DOHH2 (cell line): ENCODE results near the gene LHFPL5.

Experiments
- H3F3A ChIP-seq: fragments of 200-600 bp; sonication (generic), shearing (Covaris generic); 2 replicates; pipeline ENCODE4 v1.6.0; 2016; ENCODE audit warnings: antibody characterized with exemption, mild to moderate bottlenecking; ENCODE audit not compliant: control insufficient read depth, insufficient read depth
- H3K27ac ChIP-seq: fragments of 200-600 bp; sonication (generic); 2 replicates; pipeline ENCODE4 v1.5.1; 2014; ENCODE audit warnings: low read depth, mild to moderate bottlenecking, low read length, moderate library complexity
- H3K27me3 ChIP-seq: fragments of 200-600 bp; sonication (generic); 2 replicates; pipeline ENCODE4 v1.6.1; 2014; ENCODE audit warnings: mild to moderate bottlenecking, low read length, mixed read lengths; ENCODE audit not compliant: control insufficient read depth
- H3K36me3 ChIP-seq: fragments of 200-600 bp; sonication (generic); 2 replicates; pipeline ENCODE4 v1.6.1; 2014; ENCODE audit warnings: mild to moderate bottlenecking, low read length, moderate library complexity, mixed read lengths; ENCODE audit not compliant: control insufficient read depth
- H3K4me1 ChIP-seq: fragments of 200-600 bp; sonication (generic); 2 replicates; pipeline ENCODE4 v1.6.1; 2014; ENCODE audit warnings: mild to moderate bottlenecking, low read length, mixed read lengths; ENCODE audit not compliant: control insufficient read depth
- H3K4me2 ChIP-seq: fragments of 200-600 bp; sonication (generic); 2 replicates; pipeline ENCODE4 v1.6.0; 2014; ENCODE audit warnings: mild to moderate bottlenecking, low read length, moderate library complexity
- H3K4me3 ChIP-seq: fragments of 200-600 bp; sonication (generic); 2 replicates; pipeline ENCODE4 v1.5.1; 2014; ENCODE audit warnings: mild to moderate bottlenecking, low read length, mixed read lengths
- H3K79me2 ChIP-seq: fragments of 200-600 bp; sonication (generic); 2 replicates; pipeline ENCODE4 v1.6.1; 2014; ENCODE audit warnings: mild to moderate bottlenecking, low read length, mixed read lengths; ENCODE audit not compliant: control insufficient read depth
- H3K9me2 ChIP-seq: fragments of 200-600 bp; sonication (generic); replicated peaks from 2 replicates; pipeline ENCODE4 v1.6.1; 2014; ENCODE audit warnings: mild to moderate bottlenecking, low read length, mixed read lengths; ENCODE audit not compliant: control insufficient read depth
- H3K9me3 ChIP-seq: fragments of 200-600 bp; sonication (generic); 2 replicates; pipeline ENCODE4 v1.6.1; 2014; ENCODE audit warnings: antibody characterized with exemption, low read length, mixed read lengths; ENCODE audit not compliant: control insufficient read depth, insufficient read depth
- H4K20me1 ChIP-seq: fragments of 200-600 bp; sonication (generic); 2 replicates; pipeline ENCODE4 v1.6.0; 2014; ENCODE audit warnings: low read depth, mild to moderate bottlenecking, antibody characterized with exemption, low read length, moderate library complexity; ENCODE audit not compliant: control insufficient read depth, insufficient read depth
- CTCF ChIP-seq: fragments of 200-600 bp; sonication (generic); IDR thresholded peaks from one replicate; pipeline ENCODE4 v1.5.1; 2014; ENCODE audit warnings: antibody characterized with exemption, mild to moderate bottlenecking, low read depth, low read length; ENCODE audit not compliant: poor library complexity, severe bottlenecking
- EZH2phosphoT487 ChIP-seq: fragments of 200-600 bp; sonication (generic); IDR thresholded peaks from 2 replicates; pipeline ENCODE4 v1.6.1; 2017; ENCODE audit warnings: borderline replicate concordance, mild to moderate bottlenecking, antibody characterized with exemption, low read length, moderate library complexity, mixed read lengths

Gene LHFPL5

DNA sequence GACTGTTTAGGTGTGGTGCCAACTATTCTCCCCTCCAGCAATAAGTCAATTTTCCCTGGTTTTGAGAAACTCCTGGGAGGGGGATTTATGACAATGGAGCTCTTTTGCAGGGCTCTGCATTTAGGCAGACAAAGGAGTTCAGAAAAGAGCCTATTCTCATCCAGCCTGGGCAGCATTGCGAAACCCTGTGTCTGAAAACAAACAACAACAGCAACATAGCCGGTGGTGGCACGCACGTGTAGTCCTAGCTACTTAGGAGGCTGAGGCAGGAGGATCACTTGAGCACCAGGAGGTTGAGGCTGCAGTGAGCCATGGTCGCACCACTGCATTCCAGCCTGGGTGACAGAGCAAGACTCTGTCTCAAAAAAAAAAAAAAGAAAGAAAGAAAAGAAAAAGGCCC lies 14.5 kb upstream of the LHFPL5 start:
- peaks cover 37% of the 10 kb centered on the region for H3K27me3 ChIP-seq
- no peaks in the 10 kb centered on the region for H3K36me3 ChIP-seq
- H3K9me3 ChIP-seq, result no peaks in the 10 kb centered on the region
- H3K4me3 ChIP-seq, result no peak overlapping the region
- H3K27ac ChIP-seq, result no peak overlapping the region
- H4K20me1 ChIP-seq, result 0 out of 2 replicates have a peak, but pooled peaks cover 5% of the 10 kb centered on the region
- H3K4me2 ChIP-seq, result no peak overlapping the region
- no peaks in the 10 kb centered on the region for H3F3A ChIP-seq
- H3K4me1 ChIP-seq, result no peaks in the 10 kb centered on the region
- H3K9me2 ChIP-seq, result no peaks in the 10 kb centered on the region
- no peak for TF ChIP-seq EZH2phosphoT487
- no peak for TF ChIP-seq CTCF
- no peaks in the 10 kb centered on the region for H3K79me2 ChIP-seq

DNA sequence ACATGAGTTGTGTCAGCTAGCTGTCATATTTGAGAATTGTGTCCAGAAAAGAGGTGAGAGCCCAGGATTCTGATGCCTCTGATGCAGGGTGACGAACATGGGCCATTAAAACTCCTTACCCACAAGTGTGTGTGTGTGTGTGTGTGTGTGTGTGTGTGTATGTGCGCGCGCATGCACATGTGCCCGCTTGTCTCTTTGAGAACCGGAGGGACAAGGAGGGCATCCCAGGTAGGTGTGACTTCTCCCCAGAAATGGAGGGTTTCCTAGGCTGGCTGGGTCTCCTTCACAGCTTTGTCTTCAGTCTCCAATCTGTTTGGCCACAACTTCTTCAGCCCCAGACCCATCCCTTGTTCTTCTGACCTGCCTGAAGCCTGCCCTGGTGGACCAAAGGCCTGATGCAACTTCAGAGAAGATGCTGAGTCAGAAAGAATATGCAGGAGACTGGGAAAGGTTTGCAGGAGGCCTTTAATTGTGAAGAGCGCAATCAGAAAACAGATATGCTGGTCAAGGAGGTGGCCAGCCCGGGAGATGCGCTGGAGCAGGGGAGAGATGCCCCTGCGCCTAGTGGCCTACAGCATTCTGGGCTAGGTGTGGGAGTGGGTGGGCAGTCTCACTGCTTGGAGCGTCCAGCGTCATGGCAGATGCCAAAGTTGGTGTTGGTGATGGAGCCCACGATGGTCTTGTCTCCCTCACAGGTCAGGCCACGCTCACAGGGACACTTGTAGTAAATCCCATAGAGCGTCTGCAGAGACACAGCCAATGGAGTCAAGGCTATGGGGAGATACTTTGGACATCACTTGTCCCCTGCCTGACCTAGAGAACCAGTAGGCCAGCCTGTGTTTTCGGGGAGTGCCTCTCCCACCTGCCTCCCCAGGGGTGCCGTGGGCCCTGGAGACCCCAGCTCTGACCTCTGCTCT lies 10.4 kb upstream of the LHFPL5 start:
- Histone ChIP-seq H3K4me2 (no peak overlapping the region), H3K4me3 (no peak overlapping the region), H4K20me1 (0 out of 2 replicates have a peak, but pooled peaks cover 8% of the 10 kb centered on the region), H3K9me3 (no peaks in the 10 kb centered on the region), H3K4me1 (no peaks in the 10 kb centered on the region), H3K27ac (no peak overlapping the region), H3K9me2 (no peaks in the 10 kb centered on the region), H3K27me3 (peaks cover 12% of the 10 kb centered on the region), H3K36me3 (no peaks in the 10 kb centered on the region), H3F3A (no peaks in the 10 kb centered on the region), H3K79me2 (no peaks in the 10 kb centered on the region)
- TF ChIP-seq EZH2phosphoT487 (no peak), CTCF (no peak)

- TF ChIP-seq CTCF, result no peak
- TF ChIP-seq EZH2phosphoT487, result no peak
- no peaks in the 10 kb centered on the region for H3K9me2 ChIP-seq
- H3K9me3 ChIP-seq, result no peaks in the 10 kb centered on the region
- H3K4me2 ChIP-seq, result no peak overlapping the region
- no peaks in the 10 kb centered on the region for H3K79me2 ChIP-seq
- H4K20me1 ChIP-seq, result 0 out of 2 replicates have a peak, but pooled peaks cover 8% of the 10 kb centered on the region
- no peaks in the 10 kb centered on the region for H3K4me1 ChIP-seq
- peaks cover 8% of the 10 kb centered on the region for H3K27me3 ChIP-seq
- no peaks in the 10 kb centered on the region for H3K36me3 ChIP-seq
- no peaks in the 10 kb centered on the region for H3F3A ChIP-seq
- H3K4me3 ChIP-seq, result no peak overlapping the region
- no peak overlapping the region for H3K27ac ChIP-seq
Measured at GRCh38 chr6:35795453-35796071, 9.6 kb upstream of the LHFPL5 start.
